T-cell (primary cell): ENCODE measurements around the gene METTL26. TPM values are rescaled to one million over a fixed set of nuclear protein-coding genes. Genes with fewer than 3 reads are reported as not detected.

ENCODE experiments used
- ATAC-seq, 4 experiments: fragments of 200-7000 bp in 3 of 4; fragments of 150-1000 bp in 1 of 4; cut with Tn5 transposase; replicated peaks in 1 of 4; 1 replicate in 3 of 4; 2 replicates in 1 of 4; pipeline ENCODE4 v1.10.0; 2021; ENCODE audit warnings: moderate library complexity in 3 of 4, mild to moderate bottlenecking in 2 of 4, moderate number of reproducible peaks in 1 of 4
- CTCF ChIA-PET, 2 donors: fragments of 300-600 bp; sonication (Branson Sonifier 250); formaldehyde crosslinking; loops; one replicate each; lab custom pipeline; 2022; ENCODE audit warnings: antibody characterized with exemption in 2 of 2; lab: Charles Lee
- POLR2A ChIA-PET, 2 donors: fragments of 300-600 bp; sonication (Branson Sonifier 250); formaldehyde crosslinking; loops; one replicate each; lab custom pipeline; 2022; ENCODE audit warnings: antibody characterized with exemption in 2 of 2; lab: Charles Lee
- DNase-seq, 35 experiments: peaks; one replicate each; pipeline versions ENCODE4 v3.0.0 to v3.0.0-alpha.2; 2013 to 2023
- H3K27ac ChIP-seq: one replicate; pipeline ENCODE4 v1.5.1; 2013; ENCODE audit warnings: low read length
- H3K27me3 ChIP-seq, 2 experiments: replicated peaks in 1 of 2; 1 replicate in 1 of 2; 2 replicates in 1 of 2; pipeline versions ENCODE4 v1.6.1 to v1.7.0; 2013; ENCODE audit warnings: low read length in 1 of 2, mixed read lengths in 1 of 2; ENCODE audit not compliant: control insufficient read depth in 2 of 2, insufficient read depth in 2 of 2; ENCODE audit errors: extremely low read depth in 1 of 2
- H3K36me3 ChIP-seq, 2 donors: 1 replicate in 1 of 2; 2 replicates in 1 of 2; pipeline versions ENCODE4 v1.6.1 to v1.7.0; 2013; ENCODE audit warnings: low read length in 1 of 2; ENCODE audit not compliant: control insufficient read depth in 2 of 2, insufficient read depth in 1 of 2; ENCODE audit errors: extremely low read depth in 1 of 2
- H3K4me1 ChIP-seq, 2 experiments: 1 replicate in 1 of 2; 2 replicates in 1 of 2; pipeline versions ENCODE4 v1.6.1 to v1.7.0; 2013; ENCODE audit warnings: low read length in 2 of 2, mixed read lengths in 1 of 2; ENCODE audit not compliant: insufficient read depth in 2 of 2, control insufficient read depth in 1 of 2; ENCODE audit errors: extremely low read depth in 1 of 2
- H3K4me3 ChIP-seq, 2 donors: 1 replicate in 1 of 2; 2 replicates in 1 of 2; pipeline versions ENCODE4 v1.5.1 to v1.7.0; 2013; ENCODE audit warnings: mild to moderate bottlenecking in 2 of 2, low read length in 1 of 2, moderate library complexity in 1 of 2; ENCODE audit not compliant: control insufficient read depth in 1 of 2; ENCODE audit errors: extremely low read depth in 1 of 2
- H3K9me3 ChIP-seq: 2 replicates; pipeline ENCODE4 v1.7.0; 2013
- H3K27ac Mint-ChIP-seq, 2 donors: one replicate each; pipeline ENCODE4 v1.8.0; 2020 to 2021; ENCODE audit warnings: mild to moderate bottlenecking in 2 of 2, mixed read lengths in 2 of 2
- H3K27me3 Mint-ChIP-seq, 2 donors: one replicate each; pipeline ENCODE4 v1.8.0; 2021 to 2022; ENCODE audit warnings: mixed read lengths in 2 of 2
- H3K36me3 Mint-ChIP-seq: one replicate; pipeline ENCODE4 v1.8.0; 2021; ENCODE audit warnings: mixed read lengths
- H3K4me1 Mint-ChIP-seq, 3 donors: one replicate each; pipeline ENCODE4 v1.8.0; 2020 to 2022; ENCODE audit warnings: mixed read lengths in 3 of 3, mild to moderate bottlenecking in 1 of 3
- H3K4me3 Mint-ChIP-seq, 3 donors: one replicate each; pipeline ENCODE4 v1.8.0; 2020 to 2022; ENCODE audit warnings: mild to moderate bottlenecking in 3 of 3, mixed read lengths in 3 of 3, moderate library complexity in 3 of 3
- H3K9me3 Mint-ChIP-seq, 3 donors: one replicate each; pipeline ENCODE4 v1.8.0; 2020 to 2022; ENCODE audit warnings: mixed read lengths in 3 of 3
- WGBS: methylation state at CpG from one replicate; pipeline ENCODE4 v1.1.5; 2013; ENCODE audit warnings: missing lambda C conversion rate; ENCODE audit not compliant: insufficient coverage; 5-methylcytosine and 5-hydroxymethylcytosine counted together
- total RNA-seq, 35 experiments: library from RNA in 6 of 35; stranded (reverse) in 6 of 35; fragments of 120-200 nt in 1 of 35; gene quantifications; one replicate each; pipeline versions ENCODE4 v1.2.1 to v1.2.4 and lab custom pipeline; 2013 to 2026

The METTL26 gene
- total RNA-seq, 5 donors from 2014 or later (not counting 1 experiment from before 2014, with no cell fraction given): 42.1 to 94.0 (median 87.2) TPM

DNA sequence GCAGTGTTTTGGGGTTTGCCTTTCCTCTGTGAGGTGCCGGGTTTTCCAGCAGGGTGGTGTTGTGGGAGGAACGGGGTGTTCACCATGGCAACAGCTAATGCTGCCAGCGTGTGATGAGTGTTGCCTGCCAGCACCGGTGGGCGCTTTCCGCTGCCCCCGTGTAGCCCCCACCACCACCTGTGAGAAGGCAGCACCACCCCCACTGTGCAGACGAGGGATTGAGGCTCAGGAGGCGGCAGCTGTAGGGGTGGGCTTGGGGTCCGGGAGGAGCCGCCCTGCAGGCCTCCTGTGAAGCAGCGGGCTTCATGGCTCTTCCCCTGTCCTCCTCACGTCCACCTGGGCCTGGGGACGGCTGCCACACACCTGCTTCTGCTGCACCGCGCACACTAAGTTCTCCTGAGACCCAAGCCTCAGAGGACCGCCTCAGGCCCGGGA, 41.0 kb downstream of the METTL26 start:
- Histone ChIP-seq H3K4me3 (no peak overlapping the region), H3K36me3 (peaks cover 4 to 8% of the 10 kb centered on the region in 2 donors), H3K27ac (no peak overlapping the region), H3K4me1 (peaks cover 3 to 26% of the 10 kb centered on the region in 2 experiments), H3K27me3 (no peaks in the 10 kb centered on the region), H3K9me3 (no peaks in the 10 kb centered on the region)
- Mint-ChIP-seq H3K36me3 (peaks cover 7% of the 10 kb centered on the region), H3K27me3 (no peaks in the 10 kb centered on the region), H3K9me3 (no peaks in the 10 kb centered on the region), H3K4me1 (peaks cover 36 to 45% (median 38%) of the 10 kb centered on the region in 3 donors), H3K27ac (no peak overlapping the region), H3K4me3 (no peak overlapping the region)
- POLR2A ChIA-PET: no interaction called here
- ATAC-seq (no peak), DNase-seq (no peak)
- 87% methylated on average over 8 of the region's 18 CpGs for WGBS
- CTCF ChIA-PET: no interaction called here

DNA sequence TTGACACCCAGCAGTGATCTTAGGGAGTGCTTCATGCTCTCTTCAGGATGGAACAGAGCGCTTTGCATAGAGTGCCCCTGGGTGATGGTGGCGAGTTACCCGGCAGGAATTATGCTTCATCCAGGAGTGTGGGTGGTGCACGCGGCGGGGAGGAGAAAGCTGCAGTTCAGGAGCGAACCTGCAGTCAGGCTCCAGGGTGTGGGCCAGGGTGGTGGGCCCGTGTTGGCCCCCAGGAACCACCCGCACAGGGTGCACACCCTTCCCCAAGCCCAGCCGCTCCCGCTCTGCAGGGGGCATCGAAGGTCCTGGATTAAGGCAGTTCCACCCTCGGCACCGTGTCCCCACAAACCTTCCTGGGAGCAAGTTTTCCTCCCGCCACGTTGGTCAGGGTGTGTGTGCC, 42.3 kb downstream of the METTL26 start:
- H3K4me1 Mint-ChIP-seq: peaks cover 36 to 45% (median 38%) of the 10 kb centered on the region in 3 donors
- Histone ChIP-seq H3K9me3 (no peaks in the 10 kb centered on the region), H3K27me3 (no peaks in the 10 kb centered on the region), H3K4me3 (no peak overlapping the region), H3K27ac (no peak overlapping the region), H3K36me3 (peaks cover 1 to 8% of the 10 kb centered on the region in 2 donors), H3K4me1 (peaks cover 3 to 26% of the 10 kb centered on the region in 2 experiments)
- WGBS: 89% methylated on average over 14 of the region's 16 CpGs
- ATAC-seq (no peak), DNase-seq (no peak)
- no peak overlapping the region for H3K4me3 Mint-ChIP-seq
- ChIA-PET CTCF (no interaction called here), POLR2A (no interaction called here)
- H3K27me3 Mint-ChIP-seq: no peaks in the 10 kb centered on the region
- H3K36me3 Mint-ChIP-seq: peaks cover 7% of the 10 kb centered on the region
- no peaks in the 10 kb centered on the region for H3K9me3 Mint-ChIP-seq
- no peak overlapping the region for H3K27ac Mint-ChIP-seq

DNA sequence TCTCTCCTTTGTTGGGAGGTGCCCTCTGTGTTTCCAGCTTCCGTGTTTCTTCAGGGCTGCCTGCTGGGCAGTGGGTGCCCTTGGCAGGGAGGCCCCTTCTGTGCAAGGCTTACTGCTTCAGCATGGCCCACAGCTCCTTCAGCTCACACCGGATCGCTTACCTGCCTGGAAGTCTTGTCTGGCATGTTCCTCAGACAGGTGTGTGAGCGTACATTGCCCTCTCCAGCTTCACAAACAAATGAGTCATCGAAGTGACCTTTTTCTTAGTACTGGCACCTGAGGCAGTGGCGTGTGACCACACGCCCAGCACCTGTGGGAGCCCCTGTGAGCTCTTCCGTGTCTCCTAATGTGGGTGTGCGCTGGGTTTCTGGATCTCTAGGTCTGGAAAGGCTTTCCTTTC, 42.7 kb downstream of the METTL26 start:
- H3K36me3 ChIP-seq: peaks cover 0 to 8% of the 10 kb centered on the region in 2 donors
- peaks cover 0 to 2% of the 10 kb centered on the region in 2 experiments for H3K27me3 ChIP-seq
- CTCF ChIA-PET: no interaction called here
- Mint-ChIP-seq H3K9me3 (no peaks in the 10 kb centered on the region), H3K4me1 (peaks cover 38 to 47% (median 41%) of the 10 kb centered on the region in 3 donors), H3K36me3 (peaks cover 7% of the 10 kb centered on the region), H3K27me3 (no peaks in the 10 kb centered on the region), H3K4me3 (no peak overlapping the region), H3K27ac (no peak overlapping the region)
- 90% methylated on average over 8 of the region's 9 CpGs for WGBS
- no peak overlapping the region for H3K27ac ChIP-seq
- peaks cover 3 to 30% of the 10 kb centered on the region in 2 experiments for H3K4me1 ChIP-seq
- POLR2A ChIA-PET: no interaction called here
- H3K9me3 ChIP-seq: no peaks in the 10 kb centered on the region
- DNase-seq (no peak), ATAC-seq (no peak)
- H3K4me3 ChIP-seq: no peak overlapping the region

DNA sequence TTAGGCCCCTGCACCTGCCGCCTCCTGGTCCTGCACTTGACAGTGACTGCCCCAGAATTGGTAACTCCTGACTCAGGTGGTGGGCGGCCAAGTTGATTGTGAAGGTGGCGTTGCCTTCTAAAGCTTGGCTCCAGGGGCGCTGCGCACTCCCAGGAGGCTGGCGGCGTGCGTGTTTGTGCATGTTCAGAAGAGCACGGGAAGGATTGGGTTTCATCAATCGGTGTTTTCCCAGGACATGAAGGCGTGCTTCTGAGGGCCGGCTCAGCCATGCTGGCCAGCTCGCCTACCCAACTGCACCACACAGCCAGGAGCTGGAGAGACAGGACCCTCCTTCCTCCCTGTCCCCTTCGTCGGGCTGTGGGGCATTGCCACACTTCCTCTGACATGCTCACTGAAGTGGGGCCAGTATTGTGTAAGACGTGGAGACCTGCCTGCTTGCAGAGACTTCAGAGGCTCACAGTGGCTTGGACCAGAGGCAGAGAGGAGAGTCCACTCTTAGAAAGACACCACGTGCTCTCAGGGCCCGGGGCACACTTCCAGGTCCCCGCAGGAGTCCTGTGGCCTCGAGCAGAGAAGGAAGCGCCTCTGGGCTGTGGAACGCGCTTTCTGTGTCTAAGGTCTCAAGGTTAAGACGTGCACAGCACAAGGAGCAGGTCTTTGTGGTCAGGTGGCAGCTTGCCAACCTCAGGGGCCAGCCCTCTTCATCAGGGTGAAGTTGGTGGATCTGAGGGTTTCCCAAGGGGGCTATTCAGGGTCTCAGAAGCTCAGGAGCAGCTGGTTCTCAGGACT, 43.4 kb downstream of the METTL26 start:
- no peak overlapping the region for H3K4me3 ChIP-seq
- H3K36me3 ChIP-seq: peaks cover 0 to 8% of the 10 kb centered on the region in 2 donors
- Mint-ChIP-seq H3K4me3 (peak overlapping the region in 1 of 3 donors; percentile 87), H3K4me1 (peaks cover 42 to 54% (median 46%) of the 10 kb centered on the region in 3 donors), H3K27me3 (no peaks in the 10 kb centered on the region), H3K27ac (no peak overlapping the region), H3K9me3 (no peaks in the 10 kb centered on the region), H3K36me3 (peaks cover 7% of the 10 kb centered on the region)
- ATAC-seq (no peak), DNase-seq (no peak)
- peaks cover 0 to 2% of the 10 kb centered on the region in 2 experiments for H3K27me3 ChIP-seq
- ChIA-PET CTCF (no interaction called here), POLR2A (no interaction called here)
- 85% methylated on average over 20 of the region's 24 CpGs for WGBS
- H3K27ac ChIP-seq: no peak overlapping the region
- H3K9me3 ChIP-seq: no peaks in the 10 kb centered on the region
- peaks cover 8 to 37% of the 10 kb centered on the region in 2 experiments for H3K4me1 ChIP-seq

DNA sequence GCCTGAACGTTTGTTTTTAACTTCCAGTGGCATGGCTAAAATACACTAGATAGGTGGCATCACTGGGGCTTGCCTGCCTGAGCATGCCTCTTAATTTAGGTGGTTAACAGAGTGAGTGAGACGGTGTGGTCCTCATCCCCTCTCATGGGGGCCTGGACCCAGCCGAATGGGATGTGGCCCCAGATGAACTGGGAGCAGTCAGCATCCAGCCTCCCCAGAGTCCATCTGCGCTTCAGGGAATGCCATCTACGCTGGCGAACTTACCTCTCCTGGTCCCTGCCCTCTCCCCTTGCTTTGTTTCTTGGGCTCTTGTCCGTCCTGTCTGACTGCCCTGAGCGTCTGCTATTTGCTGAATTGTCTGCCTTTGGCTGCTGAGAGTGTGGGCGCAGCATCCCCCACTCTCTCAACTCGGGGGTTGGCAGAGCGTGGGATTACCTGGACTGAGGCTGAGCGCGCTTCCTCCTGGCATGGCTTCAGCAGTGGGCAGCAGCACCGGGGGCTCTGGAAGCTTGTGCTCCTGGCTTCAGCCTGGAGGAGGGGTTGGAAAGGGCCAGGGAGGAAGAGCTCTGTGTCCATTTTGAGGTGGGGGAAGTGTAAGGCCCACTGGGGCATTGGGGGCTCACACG, 44.1 kb downstream of the METTL26 start:
- 96% methylated on average over 10 of the region's 15 CpGs for WGBS
- ATAC-seq (no peak), DNase-seq (no peak)
- Histone ChIP-seq H3K9me3 (no peaks in the 10 kb centered on the region), H3K36me3 (peaks cover 0 to 8% of the 10 kb centered on the region in 2 donors), H3K4me3 (no peak overlapping the region), H3K4me1 (peaks cover 8 to 44% of the 10 kb centered on the region in 2 experiments), H3K27me3 (peaks cover 0 to 5% of the 10 kb centered on the region in 2 experiments), H3K27ac (no peak overlapping the region)
- Mint-ChIP-seq H3K27ac (no peak overlapping the region), H3K4me1 (peaks cover 45 to 56% (median 46%) of the 10 kb centered on the region in 3 donors), H3K27me3 (no peaks in the 10 kb centered on the region), H3K36me3 (peaks cover 6% of the 10 kb centered on the region), H3K4me3 (peak overlapping the region; percentile 31 to 88 (median 87)), H3K9me3 (no peaks in the 10 kb centered on the region)
- ChIA-PET POLR2A (no interaction called here), CTCF (no interaction called here)

DNA sequence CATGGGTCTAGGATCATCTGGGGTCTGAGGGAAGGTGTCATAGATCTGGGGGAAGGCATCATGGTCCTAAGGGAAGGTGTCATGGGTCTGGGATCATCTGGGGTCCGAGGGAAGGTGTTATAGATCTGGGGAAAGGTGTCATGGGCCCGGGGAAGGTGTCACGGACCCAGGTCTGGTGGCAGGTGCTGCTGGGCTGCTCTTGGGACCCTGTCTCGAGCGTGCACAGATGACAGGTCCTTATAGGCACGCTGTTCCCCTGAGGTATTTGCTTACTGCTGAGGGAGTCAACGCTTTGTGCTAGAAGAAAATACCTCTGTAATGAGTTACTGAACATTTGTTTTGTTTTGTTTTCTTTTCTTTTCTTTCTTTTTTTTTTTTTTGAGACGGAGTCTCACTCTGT, 44.9 kb downstream of the METTL26 start:
- H3K9me3 ChIP-seq: no peaks in the 10 kb centered on the region
- Mint-ChIP-seq H3K9me3 (no peaks in the 10 kb centered on the region), H3K27me3 (no peaks in the 10 kb centered on the region), H3K36me3 (no peaks in the 10 kb centered on the region), H3K4me1 (peaks cover 38 to 54% (median 45%) of the 10 kb centered on the region in 3 donors), H3K27ac (peak overlapping the region; percentile 50 to 71), H3K4me3 (peak overlapping the region; percentile 87 to 88 (median 88))
- WGBS: 78% methylated on average over 6 of the region's 8 CpGs
- H3K27me3 ChIP-seq: peaks cover 0 to 13% of the 10 kb centered on the region in 2 experiments
- DNase-seq (no peak), ATAC-seq (no peak)
- POLR2A ChIA-PET: no interaction called here
- no peak overlapping the region for H3K4me3 ChIP-seq
- peaks cover 8 to 50% of the 10 kb centered on the region in 2 experiments for H3K4me1 ChIP-seq
- no peak overlapping the region for H3K27ac ChIP-seq
- CTCF ChIA-PET: no interaction called here
- H3K36me3 ChIP-seq: peaks cover 0 to 4% of the 10 kb centered on the region in 2 donors
